ENCODE results near the gene INAVA.
"Not testable (repeated sequence)": the region's sequence is repeated elsewhere in the genome, so short reads cannot be mapped to it uniquely, and the experiment has no call there.

The INAVA gene

GRCh38 chr1:200960236-200960947, 65.7 kb downstream of the INAVA start:
- no peak for DNase-seq (ENCODE audit: extremely low read depth in 1 of 2, low read depth in 1 of 2)

DNA sequence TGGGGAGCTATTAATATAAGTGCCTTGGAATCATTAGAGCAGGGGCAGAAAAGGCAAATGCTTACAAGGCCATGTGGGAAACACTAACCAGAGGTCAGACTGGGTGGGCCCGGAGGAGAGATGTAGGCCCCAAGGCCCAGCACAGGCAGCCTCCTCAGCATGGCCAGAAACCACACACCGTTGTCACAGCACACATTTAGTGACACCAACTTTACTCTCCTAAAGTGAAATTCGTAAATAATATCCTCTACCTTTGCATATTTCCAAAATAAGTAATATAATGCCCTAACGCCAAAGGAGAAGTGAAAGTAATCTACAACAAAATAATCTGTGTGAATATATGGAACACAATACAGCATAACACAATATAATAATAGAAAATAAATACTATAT, 66.2 kb downstream of the INAVA start:
- no peak for DNase-seq (ENCODE audit: extremely low read depth in 1 of 2, low read depth in 1 of 2)

- not testable (repeated sequence) for DNase-seq (ENCODE audit: extremely low read depth in 1 of 2, low read depth in 1 of 2)
These were observed 67.5 kb downstream of the INAVA start for GRCh38 chr1:200962151-200962550.

- no peak for DNase-seq (ENCODE audit: extremely low read depth in 1 of 2, low read depth in 1 of 2)
These were observed 67.9 kb downstream of the INAVA start for GRCh38 chr1:200962631-200963030.

- DNase-seq (ENCODE audit: extremely low read depth in 1 of 2, low read depth in 1 of 2) = no peak
These were observed 68.4 kb downstream of the INAVA start for GRCh38 chr1:200963076-200963475.

GRCh38 chr1:200963888-200964287, 69.2 kb downstream of the INAVA start:
- not testable (repeated sequence) for DNase-seq (ENCODE audit: extremely low read depth in 1 of 2, low read depth in 1 of 2)

Measured in stimulated activated CD8-positive, alpha-beta memory T cell treated with anti-CD3 and anti-CD28 coated beads, Interleukin-7, amount 100 ng/mL, for 48 hours (primary cell).